HCT116 (cell line): ENCODE data around the gene ZNF605. TPM values are rescaled to one million over a fixed set of nuclear protein-coding genes. Genes with fewer than 3 reads are reported as not detected.

ENCODE experiments used
- ATAC-seq: fragments of 200-7000 bp; cut with Tn5 transposase; 2 replicates; pipeline ENCODE4 v1.9.1; 2020; ENCODE audit warnings: mild to moderate bottlenecking, moderate library complexity
- BruUV-seq: library from RNA; stranded (reverse); fragments of 400-500 nt; replicated peaks from 2 replicates; lab custom pipeline; 2021; lab: Mats Ljungman, UMichigan
- CTCF ChIA-PET: fragments of 300-600 bp; sonication (Branson Sonifier 250); formaldehyde crosslinking; loops from one replicate; lab custom pipeline; 2021; ENCODE audit warnings: antibody characterized with exemption; lab: Charles Lee
- POLR2A ChIA-PET: fragments of 300-600, 350-600 bp; sonication (Branson Sonifier 250); formaldehyde crosslinking; loops from one replicate; lab custom pipeline; 2021; ENCODE audit warnings: antibody characterized with exemption; lab: Charles Lee
- RAD21 ChIA-PET, 2 experiments: fragments of 300-600 bp; sonication (Branson Sonifier 250); formaldehyde crosslinking; loops; one replicate each; lab custom pipeline; 2023; ENCODE audit warnings: low total read pairs in 2 of 2; ENCODE audit not compliant: uncharacterized antibody in 2 of 2, unreplicated experiment in 2 of 2, low non-redundant PET in 1 of 2; lab: Charles Lee
- DNase-seq: peaks from one replicate; pipeline ENCODE4 v3.0.0-alpha.2; 2010; ENCODE audit warnings: low read depth, low spot score
- H2AFZ ChIP-seq: fragments of 200-600 bp; shearing (Covaris generic), sonication (generic); 2 replicates; pipeline ENCODE4 v1.6.1; 2017; ENCODE audit warnings: low read depth, mixed run types, mixed read lengths, antibody characterized with exemption, low read length; ENCODE audit not compliant: poor library complexity, severe bottlenecking
- H3K27ac ChIP-seq: 2 replicates; pipeline ENCODE4 v1.5.1; 2012; ENCODE audit warnings: low read depth, low read length
- H3K27me3 ChIP-seq: fragments of 200-600 bp; sonication (generic); 2 replicates; pipeline ENCODE4 v1.6.1; 2016; ENCODE audit warnings: mixed run types, low read length, mixed read lengths; ENCODE audit not compliant: insufficient read depth
- H3K36me3 ChIP-seq, 2 experiments: fragments of 200-500 bp in 1 of 2; fragments of 200-600 bp in 1 of 2; sonication (Bioruptor generic) in 1 of 2; sonication (generic) in 1 of 2; 2 replicates each; pipeline versions ENCODE4 v1.5.1 to v1.6.1; 2014 to 2016; ENCODE audit warnings: low read length in 2 of 2, inconsistent platforms in 1 of 2, mixed read lengths in 1 of 2, mixed run types in 1 of 2; ENCODE audit not compliant: insufficient read depth in 2 of 2, control insufficient read depth in 1 of 2
- H3K4me1 ChIP-seq, 2 experiments: fragments of 200-600 bp in 1 of 2; sonication (generic) in 1 of 2; 2 replicates each; pipeline versions ENCODE4 v1.5.1 to v1.6.1; 2012 to 2017; ENCODE audit warnings: low read length in 2 of 2, inconsistent platforms in 1 of 2, mild to moderate bottlenecking in 1 of 2, mixed read lengths in 1 of 2, mixed run types in 1 of 2, moderate library complexity in 1 of 2; ENCODE audit not compliant: insufficient read depth in 2 of 2, control insufficient read depth in 1 of 2
- H3K4me2 ChIP-seq: fragments of 200-600 bp; sonication (generic); 2 replicates; pipeline ENCODE4 v1.6.1; 2017; ENCODE audit warnings: mixed run types, low read length, mixed read lengths
- H3K4me3 ChIP-seq, 2 experiments: fragments of 200-600 bp in 1 of 2; sonication (generic) in 1 of 2; replicated peaks in 1 of 2; 2 replicates each; pipeline ENCODE4 v1.5.1; 2011 to 2016; ENCODE audit warnings: low read length in 2 of 2, control low read depth in 1 of 2, low read depth in 1 of 2, mild to moderate bottlenecking in 1 of 2, mixed read lengths in 1 of 2, mixed run types in 1 of 2
- H3K79me2 ChIP-seq: fragments of 200-600 bp; sonication (generic); 2 replicates; pipeline ENCODE4 v1.6.1; 2017; ENCODE audit warnings: mild to moderate bottlenecking, mixed run types, low read length, moderate library complexity, mixed read lengths; ENCODE audit not compliant: insufficient read depth
- H3K9ac ChIP-seq: fragments of 200-600 bp; sonication (generic); 2 replicates; pipeline ENCODE4 v1.6.1; 2016; ENCODE audit warnings: low read length, mixed read lengths
- H3K9me2 ChIP-seq: fragments of 200-600 bp; sonication (generic), shearing (Covaris generic); 2 replicates; pipeline ENCODE4 v1.6.1; 2017; ENCODE audit warnings: mixed run types, mild to moderate bottlenecking, moderate library complexity; ENCODE audit not compliant: insufficient read depth
- H3K9me3 ChIP-seq, 2 experiments: fragments of 200-500 bp in 1 of 2; fragments of 200-600 bp in 1 of 2; sonication (Bioruptor generic) in 1 of 2; sonication (generic) in 1 of 2; 2 replicates each; pipeline ENCODE4 v1.6.1; 2014 to 2017; ENCODE audit warnings: low read length in 2 of 2, mixed read lengths in 2 of 2, inconsistent platforms in 1 of 2, low read depth in 1 of 2, mild to moderate bottlenecking in 1 of 2, mixed run types in 1 of 2, moderate library complexity in 1 of 2; ENCODE audit not compliant: control insufficient read depth in 1 of 2, insufficient read depth in 1 of 2
- H4K20me1 ChIP-seq: fragments of 200-600 bp; sonication (generic), shearing (Covaris generic); 2 replicates; pipeline ENCODE4 v1.6.1; 2017; ENCODE audit warnings: mixed run types, mild to moderate bottlenecking, moderate library complexity; ENCODE audit not compliant: insufficient read depth
- CBX3 ChIP-seq: IDR thresholded peaks from 2 replicates; pipeline ENCODE4 v1.6.1; 2012; ENCODE audit warnings: low read depth
- CEBPB ChIP-seq: IDR thresholded peaks from 2 replicates; pipeline ENCODE4 v1.6.1; 2012; ENCODE audit warnings: low read depth
- EZH2 ChIP-seq: fragments of 200-600 bp; sonication (generic); IDR thresholded peaks from 2 replicates; pipeline ENCODE4 v1.6.1; 2017; ENCODE audit warnings: antibody characterized with exemption, mixed run types
- JUND ChIP-seq: IDR thresholded peaks from 2 replicates; pipeline ENCODE4 v1.6.1; 2012
- POLR2AphosphoS5 ChIP-seq: IDR thresholded peaks from 2 replicates; pipeline ENCODE4 v1.6.1; 2011; ENCODE audit warnings: mild to moderate bottlenecking, low read depth, low read length, moderate library complexity
- RAD21 ChIP-seq: IDR thresholded peaks from 2 replicates; pipeline ENCODE4 v1.6.1; 2012; ENCODE audit warnings: low read depth, mild to moderate bottlenecking
- REST ChIP-seq: IDR thresholded peaks from 2 replicates; pipeline ENCODE4 v1.6.1; 2012; ENCODE audit warnings: low read depth
- SIN3A ChIP-seq: IDR thresholded peaks from 2 replicates; pipeline ENCODE4 v1.6.1; 2012; ENCODE audit warnings: low read depth
- SRF ChIP-seq: IDR thresholded peaks from 2 replicates; pipeline ENCODE4 v1.6.1; 2012; ENCODE audit warnings: low read depth
- TCF7L2 ChIP-seq: IDR thresholded peaks from 2 replicates; pipeline ENCODE4 v1.7.0; 2011; ENCODE audit warnings: borderline replicate concordance, inconsistent platforms; ENCODE audit not compliant: insufficient read depth, insufficient read length; ENCODE audit errors: extremely low read depth
- YY1 ChIP-seq: IDR thresholded peaks from 2 replicates; pipeline ENCODE4 v1.6.1; 2011; ENCODE audit warnings: low read length, low read depth, moderate library complexity, mild to moderate bottlenecking; ENCODE audit not compliant: insufficient replicate concordance; ENCODE audit errors: extremely low read depth
- ZFX ChIP-seq: fragments of 450-650 bp; IDR thresholded peaks from 2 replicates; pipeline ENCODE4 v1.6.1; 2017
- ZNF274 ChIP-seq: fragments of 200-500 bp; sonication (Bioruptor generic); IDR thresholded peaks from 2 replicates; pipeline ENCODE4 v1.6.1; 2014; ENCODE audit warnings: mild to moderate bottlenecking, low read depth, low read length, inconsistent platforms
- intact Hi-C: fragments of 100-400 bp; cut with micrococcal nuclease; formaldehyde crosslinking; loops from 2 replicates; pipeline ENCODE4 v1.10.0; 2022
- total RNA-seq: library from RNA; stranded (reverse); gene quantifications from one replicate; pipeline ENCODE4 v1.2.1, GENCODE V29; 2021; ENCODE audit not compliant: unreplicated experiment
- TF ChIP-seq, protein P1 (sequence below), 3 experiments: fragments of 200-600 bp in 1 of 3; sonication (generic) in 1 of 3; IDR thresholded peaks in 2 of 3; conservative IDR thresholded peaks in 1 of 3; 2 replicates each; pipeline ENCODE4 v1.5.1; 2012 to 2017; ENCODE audit warnings: low read depth in 2 of 3, low read length in 2 of 3, antibody characterized with exemption in 1 of 3, borderline replicate concordance in 1 of 3, control low read depth in 1 of 3, mild to moderate bottlenecking in 1 of 3, mixed read lengths in 1 of 3, mixed run types in 1 of 3, moderate library complexity in 1 of 3; ENCODE audit not compliant: insufficient read depth in 1 of 3
- TF ChIP-seq, protein P2 (sequence below): IDR thresholded peaks from 2 replicates; pipeline ENCODE4 v1.6.1; 2012
- TF ChIP-seq, protein P3 (sequence below): IDR thresholded peaks from 2 replicates; pipeline ENCODE4 v1.6.1; 2012
- TF ChIP-seq, protein P4 (sequence below): IDR thresholded peaks from 2 replicates; pipeline ENCODE4 v1.6.1; 2011; ENCODE audit warnings: mild to moderate bottlenecking, low read length, moderate library complexity; ENCODE audit not compliant: insufficient replicate concordance; ENCODE audit errors: extremely low read depth

ZNF605 gene
- total RNA-seq, 1 experiment from 2014 or later: 0.02 TPM

- TF ChIP-seq, protein P1, sequence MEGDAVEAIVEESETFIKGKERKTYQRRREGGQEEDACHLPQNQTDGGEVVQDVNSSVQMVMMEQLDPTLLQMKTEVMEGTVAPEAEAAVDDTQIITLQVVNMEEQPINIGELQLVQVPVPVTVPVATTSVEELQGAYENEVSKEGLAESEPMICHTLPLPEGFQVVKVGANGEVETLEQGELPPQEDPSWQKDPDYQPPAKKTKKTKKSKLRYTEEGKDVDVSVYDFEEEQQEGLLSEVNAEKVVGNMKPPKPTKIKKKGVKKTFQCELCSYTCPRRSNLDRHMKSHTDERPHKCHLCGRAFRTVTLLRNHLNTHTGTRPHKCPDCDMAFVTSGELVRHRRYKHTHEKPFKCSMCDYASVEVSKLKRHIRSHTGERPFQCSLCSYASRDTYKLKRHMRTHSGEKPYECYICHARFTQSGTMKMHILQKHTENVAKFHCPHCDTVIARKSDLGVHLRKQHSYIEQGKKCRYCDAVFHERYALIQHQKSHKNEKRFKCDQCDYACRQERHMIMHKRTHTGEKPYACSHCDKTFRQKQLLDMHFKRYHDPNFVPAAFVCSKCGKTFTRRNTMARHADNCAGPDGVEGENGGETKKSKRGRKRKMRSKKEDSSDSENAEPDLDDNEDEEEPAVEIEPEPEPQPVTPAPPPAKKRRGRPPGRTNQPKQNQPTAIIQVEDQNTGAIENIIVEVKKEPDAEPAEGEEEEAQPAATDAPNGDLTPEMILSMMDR (IDR thresholded peaks at IDR 0.05 in 2 of 3, conservative IDR thresholded peaks at IDR 0.05 in 1 of 3; ENCODE audit: borderline replicate concordance in 1 of 3, insufficient read depth in 1 of 3, low read depth in 2 of 3, low read length in 2 of 3): no peak
- no peak for TF ChIP-seq TCF7L2
- no peak for TF ChIP-seq SIN3A
- TF ChIP-seq YY1: no peak
- TF ChIP-seq SRF: no peak
- TF ChIP-seq CEBPB: no peak
- TF ChIP-seq ZFX: no peak
- TF ChIP-seq JUND: no peak
- TF ChIP-seq, all 23 proteins: peak for 0
Observed at GRCh38 chr12:132925597-132926414, 30.3 kb downstream of the ZNF605 start (continued).

GRCh38 chr12:132924356-132924755 lies 31.8 kb downstream of the ZNF605 start:
- Histone ChIP-seq H3K9ac (no peak overlapping the region), H3K4me2 (no peak overlapping the region), H2AFZ (no peak overlapping the region), H3K27ac (no peak overlapping the region), H3K27me3 (no peaks in the 10 kb centered on the region), H3K9me2 (no peaks in the 10 kb centered on the region), H3K4me1 (no peaks in the 10 kb centered on the region), H3K4me3 (no peak overlapping the region), H3K9me3 (peaks cover 36 to 45% of the 10 kb centered on the region in 2 experiments; a peak in 3 of 4 replicates), H3K79me2 (no peaks in the 10 kb centered on the region), H3K36me3 (no peaks in the 10 kb centered on the region; a peak in 1 of 4 replicates), H4K20me1 (no peaks in the 10 kb centered on the region)
- no TSS peak for BruUV-seq
- ChIA-PET POLR2A (no interaction called here), CTCF (no interaction called here), RAD21 (no interaction called here)
- TF ChIP-seq, protein P2, sequence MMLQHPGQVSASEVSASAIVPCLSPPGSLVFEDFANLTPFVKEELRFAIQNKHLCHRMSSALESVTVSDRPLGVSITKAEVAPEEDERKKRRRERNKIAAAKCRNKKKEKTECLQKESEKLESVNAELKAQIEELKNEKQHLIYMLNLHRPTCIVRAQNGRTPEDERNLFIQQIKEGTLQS: no peak
- TF ChIP-seq YY1: no peak
- TF ChIP-seq RAD21: no peak
- no peak for TF ChIP-seq POLR2AphosphoS5
- no peak for TF ChIP-seq REST
- TF ChIP-seq, protein P3, sequence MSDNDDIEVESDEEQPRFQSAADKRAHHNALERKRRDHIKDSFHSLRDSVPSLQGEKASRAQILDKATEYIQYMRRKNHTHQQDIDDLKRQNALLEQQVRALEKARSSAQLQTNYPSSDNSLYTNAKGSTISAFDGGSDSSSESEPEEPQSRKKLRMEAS: no peak
- no peak for TF ChIP-seq CBX3
- TF ChIP-seq ZNF274: no peak
- TF ChIP-seq, protein P4, sequence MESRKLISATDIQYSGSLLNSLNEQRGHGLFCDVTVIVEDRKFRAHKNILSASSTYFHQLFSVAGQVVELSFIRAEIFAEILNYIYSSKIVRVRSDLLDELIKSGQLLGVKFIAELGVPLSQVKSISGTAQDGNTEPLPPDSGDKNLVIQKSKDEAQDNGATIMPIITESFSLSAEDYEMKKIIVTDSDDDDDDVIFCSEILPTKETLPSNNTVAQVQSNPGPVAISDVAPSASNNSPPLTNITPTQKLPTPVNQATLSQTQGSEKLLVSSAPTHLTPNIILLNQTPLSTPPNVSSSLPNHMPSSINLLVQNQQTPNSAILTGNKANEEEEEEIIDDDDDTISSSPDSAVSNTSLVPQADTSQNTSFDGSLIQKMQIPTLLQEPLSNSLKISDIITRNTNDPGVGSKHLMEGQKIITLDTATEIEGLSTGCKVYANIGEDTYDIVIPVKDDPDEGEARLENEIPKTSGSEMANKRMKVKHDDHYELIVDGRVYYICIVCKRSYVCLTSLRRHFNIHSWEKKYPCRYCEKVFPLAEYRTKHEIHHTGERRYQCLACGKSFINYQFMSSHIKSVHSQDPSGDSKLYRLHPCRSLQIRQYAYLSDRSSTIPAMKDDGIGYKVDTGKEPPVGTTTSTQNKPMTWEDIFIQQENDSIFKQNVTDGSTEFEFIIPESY: no peak
- no peak for TF ChIP-seq EZH2
- TF ChIP-seq SIN3A: no peak
- ATAC-seq (no peak), DNase-seq (no peak)
- intact Hi-C loops: loop anchor here (5.0 kb wide), 1 partner anchor 237 kb away; the partner anchor contains the start of genes POLE and PXMP2
